ENCODE measurements around the gene RALB.

Gene RALB

GRCh38 chr2:120315367-120316033 lies 62.8 kb downstream of the RALB start:
- TF ChIP-seq, protein P1, sequence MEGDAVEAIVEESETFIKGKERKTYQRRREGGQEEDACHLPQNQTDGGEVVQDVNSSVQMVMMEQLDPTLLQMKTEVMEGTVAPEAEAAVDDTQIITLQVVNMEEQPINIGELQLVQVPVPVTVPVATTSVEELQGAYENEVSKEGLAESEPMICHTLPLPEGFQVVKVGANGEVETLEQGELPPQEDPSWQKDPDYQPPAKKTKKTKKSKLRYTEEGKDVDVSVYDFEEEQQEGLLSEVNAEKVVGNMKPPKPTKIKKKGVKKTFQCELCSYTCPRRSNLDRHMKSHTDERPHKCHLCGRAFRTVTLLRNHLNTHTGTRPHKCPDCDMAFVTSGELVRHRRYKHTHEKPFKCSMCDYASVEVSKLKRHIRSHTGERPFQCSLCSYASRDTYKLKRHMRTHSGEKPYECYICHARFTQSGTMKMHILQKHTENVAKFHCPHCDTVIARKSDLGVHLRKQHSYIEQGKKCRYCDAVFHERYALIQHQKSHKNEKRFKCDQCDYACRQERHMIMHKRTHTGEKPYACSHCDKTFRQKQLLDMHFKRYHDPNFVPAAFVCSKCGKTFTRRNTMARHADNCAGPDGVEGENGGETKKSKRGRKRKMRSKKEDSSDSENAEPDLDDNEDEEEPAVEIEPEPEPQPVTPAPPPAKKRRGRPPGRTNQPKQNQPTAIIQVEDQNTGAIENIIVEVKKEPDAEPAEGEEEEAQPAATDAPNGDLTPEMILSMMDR (IDR thresholded peaks at IDR 0.05): no peak

- TF ChIP-seq, protein P1 (IDR thresholded peaks at IDR 0.05): no peak
Observed at GRCh38 chr2:120316071-120316470, 63.4 kb downstream of the RALB start.

DNA sequence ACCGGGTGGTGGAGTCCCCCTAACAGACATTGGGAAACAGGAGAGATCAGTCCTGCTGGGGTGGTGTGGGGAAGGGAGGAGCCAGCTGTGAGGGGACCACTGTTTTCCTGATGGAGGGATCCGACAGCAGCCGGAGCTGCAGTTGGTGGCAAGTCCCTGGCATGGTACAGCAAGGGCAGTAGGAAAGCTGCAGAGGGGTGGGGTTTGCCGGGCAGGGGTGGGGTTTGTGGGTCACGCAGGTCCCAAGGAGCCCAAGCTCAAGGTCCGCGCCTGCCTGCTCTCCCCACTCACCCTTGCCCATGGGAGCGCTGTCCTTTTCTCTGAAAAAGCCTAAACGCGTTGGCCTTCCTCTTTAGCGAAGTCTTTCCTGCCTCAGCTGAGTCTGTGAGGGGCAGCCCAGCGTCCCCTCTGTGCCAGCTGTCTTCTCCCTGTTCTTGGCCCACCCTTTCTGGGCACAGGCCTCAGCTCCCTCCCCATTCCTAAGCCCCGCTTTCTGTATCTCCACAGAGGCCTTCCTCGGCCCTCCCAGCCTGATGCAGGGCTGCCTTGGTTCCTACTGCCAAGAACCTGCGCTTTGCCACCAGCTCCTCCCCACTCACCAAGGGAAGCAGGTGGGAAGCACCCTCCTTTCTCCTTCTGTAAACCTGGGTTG lies 64.0 kb downstream of the RALB start:
- TF ChIP-seq, protein P1 (IDR thresholded peaks at IDR 0.05): no peak

GRCh38 chr2:120317180-120317533 lies 64.5 kb downstream of the RALB start:
- TF ChIP-seq, protein P1 (IDR thresholded peaks at IDR 0.05): no peak

- TF ChIP-seq, protein P1 (IDR thresholded peaks at IDR 0.05): no peak
Observed at GRCh38 chr2:120317916-120318315, 65.3 kb downstream of the RALB start.

DNA sequence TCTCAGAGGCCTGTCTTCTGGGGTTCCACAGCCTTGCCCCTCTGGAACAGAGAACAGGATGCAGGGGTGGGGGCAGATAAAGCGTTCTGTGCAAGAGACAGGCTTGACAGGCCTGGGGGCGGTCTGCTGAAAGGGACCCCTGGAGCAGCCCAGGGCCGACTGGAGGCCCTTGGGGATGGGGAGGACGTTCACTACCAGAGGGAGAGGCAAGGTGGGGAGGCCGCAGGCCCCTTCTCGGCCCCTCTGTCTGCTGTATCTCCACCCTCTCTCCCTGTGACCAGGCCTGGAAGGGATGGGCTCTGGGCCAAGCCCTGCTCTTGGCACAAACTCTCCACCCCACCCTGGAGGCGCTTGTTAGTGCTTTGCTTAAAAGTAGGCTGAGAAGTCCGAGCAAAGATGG lies 66.0 kb downstream of the RALB start:
- TF ChIP-seq, protein P1 (IDR thresholded peaks at IDR 0.05): no peak

DNA sequence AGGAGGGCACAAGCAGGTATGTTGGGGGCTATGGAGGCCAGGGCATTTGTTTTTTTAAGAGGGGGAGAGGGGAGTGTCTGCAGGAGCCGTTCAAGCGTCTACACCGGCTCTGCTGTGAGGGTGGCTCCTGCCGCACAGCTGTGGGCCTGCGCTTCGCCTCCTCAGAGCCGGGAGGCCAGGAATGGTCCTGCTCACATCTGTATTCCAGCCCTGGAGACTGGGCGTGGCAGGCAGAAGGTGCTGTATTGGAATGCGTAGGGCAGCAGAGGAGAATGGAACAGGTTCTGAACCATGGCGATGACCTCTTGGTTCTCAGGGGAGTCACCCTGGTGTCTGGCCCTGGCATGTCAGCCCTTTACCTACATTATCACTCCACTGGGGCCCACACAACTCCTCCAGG lies 66.5 kb downstream of the RALB start:
- TF ChIP-seq, protein P1 (IDR thresholded peaks at IDR 0.05): no peak

All from LNCAP (cell line).